Parathyroid adenoma (tissue), 2 donors: ENCODE data around the gene XYLT1.

Source experiments
- H2AFZ ChIP-seq: fragments of 300-600 bp; sonication (generic); one replicate; pipeline ENCODE4 v1.7.0; 2017; ENCODE audit warnings: antibody characterized with exemption, mild to moderate bottlenecking
- H3K27ac ChIP-seq: fragments of 300-600 bp; sonication (generic); one replicate; pipeline ENCODE4 v1.7.0; 2017
- H3K27me3 ChIP-seq: fragments of 300-600 bp; sonication (generic); one replicate; pipeline ENCODE4 v1.7.0; 2017; ENCODE audit warnings: low read length; ENCODE audit not compliant: control insufficient read depth, insufficient read depth
- H3K36me3 ChIP-seq: fragments of 300-600 bp; sonication (generic); one replicate; pipeline ENCODE4 v1.7.0; 2017; ENCODE audit warnings: low read length; ENCODE audit not compliant: control insufficient read depth, insufficient read depth
- H3K4me1 ChIP-seq: fragments of 300-600 bp; sonication (generic); one replicate; pipeline ENCODE4 v1.7.0; 2017; ENCODE audit warnings: control low read depth
- H3K4me2 ChIP-seq: fragments of 300-600 bp; sonication (generic); one replicate; pipeline ENCODE4 v1.7.0; 2017; ENCODE audit warnings: low read length
- H3K4me3 ChIP-seq: fragments of 300-600 bp; sonication (generic); one replicate; pipeline ENCODE4 v1.7.0; 2017; ENCODE audit warnings: low read depth, low read length
- H3K79me2 ChIP-seq: fragments of 300-600 bp; sonication (generic); one replicate; pipeline ENCODE4 v1.7.0; 2017; ENCODE audit warnings: control low read depth
- H3K9ac ChIP-seq: fragments of 300-600 bp; sonication (generic); one replicate; pipeline ENCODE4 v1.7.0; 2017; ENCODE audit warnings: mild to moderate bottlenecking
- H3K9me3 ChIP-seq: fragments of 300-600 bp; sonication (generic); one replicate; pipeline ENCODE4 v1.7.0; 2017; ENCODE audit warnings: low read length; ENCODE audit not compliant: control insufficient read depth
- TF ChIP-seq, protein P1 (sequence below): fragments of 300-600 bp; sonication (generic); IDR thresholded peaks from one replicate; pipeline ENCODE4 v1.7.0; 2017; ENCODE audit warnings: antibody characterized with exemption, mild to moderate bottlenecking
- donor health status: primary hyperparathyroidism.

XYLT1 gene

DNA sequence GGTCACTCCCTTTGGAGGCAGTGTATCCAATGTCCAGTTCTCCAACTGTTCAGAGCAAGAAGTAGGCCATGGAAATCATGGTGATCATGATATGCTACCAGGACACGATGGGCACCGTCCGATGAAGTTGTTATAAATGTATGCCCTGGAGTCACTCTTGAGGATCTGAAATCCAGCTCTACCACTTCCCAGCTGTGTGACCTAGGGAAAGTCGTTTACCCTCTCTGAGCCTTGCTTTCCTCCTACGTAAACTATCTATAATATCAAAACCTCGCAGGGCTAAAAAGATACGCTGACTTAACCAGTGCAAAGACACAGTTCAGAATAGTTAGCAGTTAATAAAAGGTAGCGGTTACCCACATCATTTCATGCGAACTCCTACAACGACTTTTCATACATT lies 194.2 kb downstream of the XYLT1 start:
- Histone ChIP-seq H3K27ac (no peak overlapping the region), H3K27me3 (no peaks in the 10 kb centered on the region), H3K4me3 (no peak overlapping the region), H3K9ac (no peak overlapping the region), H3K4me1 (no peaks in the 10 kb centered on the region), H3K79me2 (peaks cover 2% of the 10 kb centered on the region), H3K9me3 (no peaks in the 10 kb centered on the region), H3K36me3 (no peaks in the 10 kb centered on the region), H3K4me2 (no peak overlapping the region), H2AFZ (no peak overlapping the region)
- TF ChIP-seq, protein P1, sequence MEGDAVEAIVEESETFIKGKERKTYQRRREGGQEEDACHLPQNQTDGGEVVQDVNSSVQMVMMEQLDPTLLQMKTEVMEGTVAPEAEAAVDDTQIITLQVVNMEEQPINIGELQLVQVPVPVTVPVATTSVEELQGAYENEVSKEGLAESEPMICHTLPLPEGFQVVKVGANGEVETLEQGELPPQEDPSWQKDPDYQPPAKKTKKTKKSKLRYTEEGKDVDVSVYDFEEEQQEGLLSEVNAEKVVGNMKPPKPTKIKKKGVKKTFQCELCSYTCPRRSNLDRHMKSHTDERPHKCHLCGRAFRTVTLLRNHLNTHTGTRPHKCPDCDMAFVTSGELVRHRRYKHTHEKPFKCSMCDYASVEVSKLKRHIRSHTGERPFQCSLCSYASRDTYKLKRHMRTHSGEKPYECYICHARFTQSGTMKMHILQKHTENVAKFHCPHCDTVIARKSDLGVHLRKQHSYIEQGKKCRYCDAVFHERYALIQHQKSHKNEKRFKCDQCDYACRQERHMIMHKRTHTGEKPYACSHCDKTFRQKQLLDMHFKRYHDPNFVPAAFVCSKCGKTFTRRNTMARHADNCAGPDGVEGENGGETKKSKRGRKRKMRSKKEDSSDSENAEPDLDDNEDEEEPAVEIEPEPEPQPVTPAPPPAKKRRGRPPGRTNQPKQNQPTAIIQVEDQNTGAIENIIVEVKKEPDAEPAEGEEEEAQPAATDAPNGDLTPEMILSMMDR: no peak

GRCh38 chr16:17276010-17276530 lies 194.7 kb downstream of the XYLT1 start:
- H3K4me3 ChIP-seq: no peak overlapping the region
- no peaks in the 10 kb centered on the region for H3K36me3 ChIP-seq
- H3K4me2 ChIP-seq: no peak overlapping the region
- no peaks in the 10 kb centered on the region for H3K4me1 ChIP-seq
- H3K79me2 ChIP-seq: peaks cover under 1% of the 10 kb centered on the region
- H3K9ac ChIP-seq: no peak overlapping the region
- TF ChIP-seq, protein P1: no peak
- H3K27me3 ChIP-seq: no peaks in the 10 kb centered on the region
- no peak overlapping the region for H2AFZ ChIP-seq
- no peak overlapping the region for H3K27ac ChIP-seq
- no peaks in the 10 kb centered on the region for H3K9me3 ChIP-seq

DNA sequence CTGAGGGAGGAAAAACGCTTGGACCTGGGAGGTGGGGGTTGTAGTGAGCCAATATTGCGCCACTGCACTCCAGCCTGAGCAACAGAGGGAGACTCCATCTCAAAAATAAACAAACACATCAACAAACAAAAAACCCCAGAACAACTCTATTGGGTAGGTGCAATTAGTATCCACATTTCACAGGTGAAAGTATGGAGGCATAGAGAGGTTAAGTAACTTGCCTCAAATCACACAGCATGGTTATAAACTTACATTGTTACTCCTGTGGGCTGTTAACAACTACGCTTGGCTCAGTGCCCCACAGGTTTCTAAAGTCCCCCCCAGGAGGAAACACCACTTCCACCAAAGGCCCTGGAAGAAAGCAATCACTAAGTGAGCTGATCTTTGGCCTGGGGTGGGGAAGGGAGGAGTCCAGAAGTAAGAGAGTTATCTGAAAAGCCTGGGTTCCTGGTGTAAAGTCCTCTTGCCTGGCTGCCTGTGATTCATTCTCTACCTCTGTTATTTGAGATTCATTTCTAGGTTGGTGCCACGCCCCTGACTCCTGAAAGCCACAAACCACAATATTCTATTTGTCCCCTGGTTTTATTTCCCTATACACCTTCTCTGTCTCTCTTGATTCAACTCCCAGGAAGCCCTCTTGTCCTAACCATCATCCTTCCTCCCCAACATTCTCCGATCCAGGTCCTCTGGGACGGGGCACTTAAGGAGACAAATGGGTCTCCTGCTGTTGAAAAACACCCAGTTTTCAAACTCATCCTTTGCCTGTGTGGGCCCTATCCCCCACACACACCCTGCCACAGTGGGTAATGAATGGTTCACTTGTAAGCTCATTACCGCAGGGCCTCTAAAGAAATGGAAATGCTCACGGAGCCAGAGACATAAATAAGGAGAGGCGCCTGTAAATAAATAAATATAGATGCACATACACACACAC lies 195.4 kb downstream of the XYLT1 start:
- H3K9ac ChIP-seq: no peak overlapping the region
- no peaks in the 10 kb centered on the region for H3K9me3 ChIP-seq
- no peak overlapping the region for H3K4me2 ChIP-seq
- H3K36me3 ChIP-seq: no peaks in the 10 kb centered on the region
- H3K4me1 ChIP-seq: peaks cover 7% of the 10 kb centered on the region
- no peak overlapping the region for H2AFZ ChIP-seq
- TF ChIP-seq, protein P1: no peak
- no peaks in the 10 kb centered on the region for H3K79me2 ChIP-seq
- no peak overlapping the region for H3K4me3 ChIP-seq
- no peaks in the 10 kb centered on the region for H3K27me3 ChIP-seq
- H3K27ac ChIP-seq: no peak overlapping the region

GRCh38 chr16:17273142-17273561 lies 197.6 kb downstream of the XYLT1 start:
- Histone ChIP-seq H3K4me1 (peaks cover 9% of the 10 kb centered on the region), H2AFZ (no peak overlapping the region)

More at GRCh38 chr16:17273142-17273561, 197.6 kb downstream of the XYLT1 start:
- Histone ChIP-seq H3K79me2 (no peaks in the 10 kb centered on the region), H3K4me2 (no peak overlapping the region), H3K4me3 (no peak overlapping the region), H3K9me3 (no peaks in the 10 kb centered on the region), H3K36me3 (no peaks in the 10 kb centered on the region), H3K9ac (no peak overlapping the region), H3K27me3 (no peaks in the 10 kb centered on the region), H3K27ac (no peak overlapping the region)
- TF ChIP-seq, protein P1: no peak
